HTERT RPE-1 (cell line): ENCODE measurements around the gene LY9.
"Not testable (repeated sequence)": the region's sequence is repeated elsewhere in the genome, so short reads cannot be mapped to it uniquely, and the experiment has no call there.

ENCODE experiments used
- in situ Hi-C: fragments of 300-500 bp; cut with MboI; formaldehyde crosslinking; loops from 4 replicates; pipeline ENCODE4 v1.14.3; 2020; ENCODE audit warnings: low sequenced_read_pairs

Gene LY9

GRCh38 chr1:160774886-160775719 is 20.9 kb upstream of the LY9 start:
- in situ Hi-C loops: no loop called here

- in situ Hi-C loops: no loop called here
Observed at GRCh38 chr1:160776178-160776577, 19.8 kb upstream of the LY9 start.

- in situ Hi-C loops: no loop called here
Observed at GRCh38 chr1:160777486-160778089, 18.4 kb upstream of the LY9 start.

GRCh38 chr1:160778976-160779375 is 17.0 kb upstream of the LY9 start:
- in situ Hi-C loops: no loop called here

GRCh38 chr1:160779626-160780397 is 16.2 kb upstream of the LY9 start:
- in situ Hi-C loops: no loop called here

- in situ Hi-C loops: no loop called here
Observed at GRCh38 chr1:160780398-160780755, 15.6 kb upstream of the LY9 start.

GRCh38 chr1:160781186-160781766 is 14.7 kb upstream of the LY9 start:
- in situ Hi-C loops: no loop called here

GRCh38 chr1:160781914-160782689 is 13.9 kb upstream of the LY9 start:
- in situ Hi-C loops: no loop called here

GRCh38 chr1:160782988-160783765 is 12.8 kb upstream of the LY9 start:
- in situ Hi-C loops: not testable (repeated sequence)

- in situ Hi-C loops: no loop called here
Observed at GRCh38 chr1:160789051-160789701, 6.8 kb upstream of the LY9 start.

- in situ Hi-C loops: no loop called here
Observed at GRCh38 chr1:160789702-160790611, 6.0 kb upstream of the LY9 start.

- in situ Hi-C loops: no loop called here
Observed at GRCh38 chr1:160794376-160794775, 1.6 kb upstream of the LY9 start.

- in situ Hi-C loops: no loop called here
Observed at GRCh38 chr1:160797271-160797709, 1.3 kb downstream of the LY9 start.

GRCh38 chr1:160797861-160798273 is 1.9 kb downstream of the LY9 start:
- in situ Hi-C loops: no loop called here

- in situ Hi-C loops: no loop called here
Observed at GRCh38 chr1:160798439-160798838, 2.5 kb downstream of the LY9 start.

GRCh38 chr1:160799641-160800040 is 3.7 kb downstream of the LY9 start:
- in situ Hi-C loops: no loop called here

GRCh38 chr1:160800142-160800541 is 4.2 kb downstream of the LY9 start:
- in situ Hi-C loops: no loop called here

- in situ Hi-C loops: no loop called here
Observed at GRCh38 chr1:160800645-160801408, 4.9 kb downstream of the LY9 start.
